GM21528 (cell line): ENCODE measurements around the gene ACBD6.

ENCODE experiments used
- ATAC-seq: cut with Tn5 transposase; IDR thresholded peaks from one replicate; pipeline ENCODE4 v1.9.1; 2021; ENCODE audit warnings: mild to moderate bottlenecking, moderate library complexity; ENCODE audit not compliant: unreplicated experiment, low FRiP score

The ACBD6 gene

GRCh38 chr1:180527101-180527669, 24.8 kb upstream of the ACBD6 start:
- no peak for ATAC-seq

- no peak for ATAC-seq
These were observed 23.3 kb upstream of the ACBD6 start for GRCh38 chr1:180525715-180526039.

GRCh38 chr1:180524915-180525714, 22.7 kb upstream of the ACBD6 start:
- ATAC-seq = no peak

- no peak for ATAC-seq
These were observed 22.0 kb upstream of the ACBD6 start for GRCh38 chr1:180524160-180524914.

- no peak for ATAC-seq
These were observed 19.8 kb upstream of the ACBD6 start for GRCh38 chr1:180522213-180522515.

GRCh38 chr1:180521474-180522212, 19.3 kb upstream of the ACBD6 start:
- no peak for ATAC-seq

- ATAC-seq = no peak
These were observed 17.5 kb upstream of the ACBD6 start for GRCh38 chr1:180519846-180520245.

- peak; percentile 90 for ATAC-seq
These were observed 13.5 kb upstream of the ACBD6 start for GRCh38 chr1:180515857-180516388.

GRCh38 chr1:180515364-180515763, 13.0 kb upstream of the ACBD6 start:
- ATAC-seq = no peak

- no peak for ATAC-seq
These were observed 11.2 kb upstream of the ACBD6 start for GRCh38 chr1:180513531-180513930.

- ATAC-seq = no peak
These were observed 8.5 kb upstream of the ACBD6 start for GRCh38 chr1:180510882-180511281.

GRCh38 chr1:180508725-180509097, 6.3 kb upstream of the ACBD6 start:
- ATAC-seq = no peak

GRCh38 chr1:180507795-180508724, 5.7 kb upstream of the ACBD6 start:
- no peak for ATAC-seq

- ATAC-seq = no peak
These were observed 3.5 kb upstream of the ACBD6 start for GRCh38 chr1:180505732-180506335.

- ATAC-seq = no peak
These were observed 1.8 kb upstream of the ACBD6 start for GRCh38 chr1:180504186-180504585.

GRCh38 chr1:180503280-180503862, 994 bp upstream of the ACBD6 start:
- peak; percentile 5 for ATAC-seq

GRCh38 chr1:180501865-180502360, 464 bp downstream of the ACBD6 start:
- ATAC-seq = peak; percentile 33

- no peak for ATAC-seq
These were observed 1.7 kb downstream of the ACBD6 start for GRCh38 chr1:180500689-180501088.

- no peak for ATAC-seq
These were observed 3.8 kb downstream of the ACBD6 start for GRCh38 chr1:180498594-180498993.
